H1 (cell line): ENCODE results near the gene TRIM28. TPM values are rescaled to one million over a fixed set of nuclear protein-coding genes. Genes with fewer than 3 reads are reported as not detected.

Source experiments
- CTCF ChIA-PET: fragments of 300-600 bp; sonication (Branson Sonifier 250); formaldehyde crosslinking; loops from one replicate; lab custom pipeline; 2021; ENCODE audit not compliant: partially characterized antibody; lab: Charles Lee
- POLR2A ChIA-PET: fragments of 300-600 bp; sonication (Branson Sonifier 250); formaldehyde crosslinking; loops from one replicate; lab custom pipeline; 2021; ENCODE audit warnings: inconsistent platforms; ENCODE audit not compliant: partially characterized antibody; lab: Charles Lee
- DNase-seq, 2 experiments: peaks; one replicate each; pipeline versions ENCODE4 v3.0.0 to v3.0.0-alpha.2; 2010 to 2022; ENCODE audit warnings: low spot score in 2 of 2, low read depth in 1 of 2, mixed read lengths in 1 of 2
- FAIRE-seq: peaks from 2 replicates; lab custom pipeline; 2011; peaks lifted over from hg19 to GRCh38; lab: Jason Lieb, UNC
- H2AFZ ChIP-seq: 2 replicates; pipeline ENCODE4 v1.8.1; 2012; ENCODE audit warnings: low read length, inconsistent platforms
- H2AK5ac ChIP-seq: 2 replicates; pipeline ENCODE4 v1.6.1; 2013; ENCODE audit warnings: low read depth, low read length
- H2BK120ac ChIP-seq: replicated peaks from 2 replicates; pipeline ENCODE3; 2013; ENCODE audit warnings: low read depth, low read length, inconsistent platforms
- H2BK12ac ChIP-seq: 2 replicates; pipeline ENCODE4 v1.6.1; 2013; ENCODE audit warnings: low read depth, low read length
- H2BK15ac ChIP-seq: 2 replicates; pipeline ENCODE4 v1.6.1; 2013; ENCODE audit warnings: low read length
- H2BK20ac ChIP-seq: 2 replicates; pipeline ENCODE4 v1.6.1; 2013; ENCODE audit warnings: low read length
- H2BK5ac ChIP-seq: 2 replicates; pipeline ENCODE4 v1.6.1; 2013; ENCODE audit warnings: low read depth, low read length
- H3K14ac ChIP-seq: 2 replicates; pipeline ENCODE4 v1.6.1; 2013; ENCODE audit warnings: inconsistent platforms; ENCODE audit not compliant: insufficient read length
- H3K18ac ChIP-seq: 2 replicates; pipeline ENCODE4 v1.6.1; 2013; ENCODE audit warnings: low read length; ENCODE audit errors: extremely low read depth
- H3K23ac ChIP-seq: 2 replicates; pipeline ENCODE4 v1.6.1; 2013; ENCODE audit warnings: inconsistent platforms; ENCODE audit not compliant: insufficient read length
- H3K23me2 ChIP-seq: 2 replicates; pipeline ENCODE4 v1.6.1; 2013; ENCODE audit warnings: low read depth, low read length
- H3K27ac ChIP-seq: 2 replicates; pipeline ENCODE4 v1.6.1; 2011; ENCODE audit warnings: low read depth, low read length, inconsistent platforms
- H3K27me3 ChIP-seq, 4 experiments: replicated peaks in 1 of 4; 1 replicate in 1 of 4; 2 replicates in 3 of 4; pipeline versions ENCODE4 v1.6.1 to v1.8.1; 2011 to 2013; ENCODE audit warnings: low read length in 3 of 4, mild to moderate bottlenecking in 3 of 4, inconsistent platforms in 2 of 4, mixed read lengths in 2 of 4, moderate library complexity in 1 of 4; ENCODE audit not compliant: control insufficient read depth in 3 of 4, insufficient read depth in 3 of 4; ENCODE audit errors: extremely low read depth in 1 of 4
- H3K36me3 ChIP-seq, 4 experiments: 2 replicates each; pipeline versions ENCODE4 v1.6.1 to v1.8.1; 2011 to 2013; ENCODE audit warnings: mild to moderate bottlenecking in 4 of 4, low read length in 3 of 4, moderate library complexity in 2 of 4, control low read depth in 1 of 4, inconsistent platforms in 1 of 4; ENCODE audit not compliant: insufficient read depth in 4 of 4, control insufficient read depth in 2 of 4
- H3K4ac ChIP-seq: replicated peaks from 2 replicates; pipeline ENCODE3; 2013; ENCODE audit warnings: low read length, low read depth, mixed read lengths, inconsistent platforms; ENCODE audit not compliant: insufficient read length
- H3K4me1 ChIP-seq, 4 experiments: replicated peaks in 1 of 4; 1 replicate in 1 of 4; 2 replicates in 3 of 4; pipeline versions ENCODE4 v1.6.1 to v1.8.1; 2011 to 2013; ENCODE audit warnings: low read length in 3 of 4, inconsistent platforms in 2 of 4, mixed read lengths in 1 of 4; ENCODE audit not compliant: insufficient read depth in 4 of 4, control insufficient read depth in 3 of 4
- H3K4me2 ChIP-seq, 2 experiments: 2 replicates each; pipeline versions ENCODE4 v1.6.1 to v1.8.1; 2011 to 2013; ENCODE audit warnings: low read depth in 2 of 2, low read length in 2 of 2, control low read depth in 1 of 2, inconsistent platforms in 1 of 2, mild to moderate bottlenecking in 1 of 2; ENCODE audit not compliant: insufficient read depth in 1 of 2
- H3K4me3 ChIP-seq, 4 experiments: fragments of 200-600, 300-600 bp in 1 of 4; sonication (generic), shearing (Covaris generic), sonication (Bioruptor Twin) in 1 of 4; 2 replicates each; pipeline versions ENCODE4 v1.5.1 to v1.8.1; 2011 to 2016; ENCODE audit warnings: low read length in 4 of 4, low read depth in 3 of 4, control low read depth in 2 of 4, inconsistent platforms in 2 of 4, mild to moderate bottlenecking in 2 of 4, mixed read lengths in 1 of 4, moderate library complexity in 1 of 4; ENCODE audit not compliant: insufficient read depth in 2 of 4; ENCODE audit errors: extremely low read depth in 1 of 4
- H3K56ac ChIP-seq: replicated peaks from 2 replicates; pipeline ENCODE3; 2013; ENCODE audit warnings: low read depth, mild to moderate bottlenecking, mixed read lengths, low read length, inconsistent platforms; ENCODE audit not compliant: insufficient read length
- H3K79me1 ChIP-seq: 2 replicates; pipeline ENCODE4 v1.6.1; 2013; ENCODE audit warnings: low read depth, low read length, control low read depth
- H3K79me2 ChIP-seq, 2 experiments: 2 replicates each; pipeline versions ENCODE4 v1.6.1 to v1.8.1; 2012 to 2013; ENCODE audit warnings: low read length in 2 of 2, mild to moderate bottlenecking in 2 of 2, inconsistent platforms in 1 of 2; ENCODE audit not compliant: insufficient read depth in 2 of 2, control insufficient read depth in 1 of 2
- H3K9ac ChIP-seq, 4 experiments: replicated peaks in 1 of 4; 1 replicate in 1 of 4; 2 replicates in 3 of 4; pipeline versions ENCODE4 v1.6.1 to v1.8.1; 2011 to 2013; ENCODE audit warnings: low read depth in 3 of 4, low read length in 3 of 4, control low read depth in 2 of 4, mild to moderate bottlenecking in 2 of 4, moderate library complexity in 2 of 4, inconsistent platforms in 1 of 4; ENCODE audit errors: extremely low read depth in 1 of 4
- H3K9me3 ChIP-seq, 2 experiments: 2 replicates each; pipeline versions ENCODE4 v1.6.1 to v1.8.1; 2012 to 2013; ENCODE audit warnings: mild to moderate bottlenecking in 2 of 2, moderate library complexity in 2 of 2, control low read depth in 1 of 2, inconsistent platforms in 1 of 2, low read depth in 1 of 2, low read length in 1 of 2, mixed read lengths in 1 of 2; ENCODE audit not compliant: insufficient read depth in 2 of 2
- H4K20me1 ChIP-seq, 2 experiments: replicated peaks in 1 of 2; 2 replicates each; pipeline versions ENCODE3 to v1.8.1; 2011 to 2013; ENCODE audit warnings: inconsistent platforms in 2 of 2, low read length in 2 of 2, mild to moderate bottlenecking in 1 of 2; ENCODE audit not compliant: insufficient read depth in 2 of 2, control insufficient read depth in 1 of 2
- H4K5ac ChIP-seq: 2 replicates; pipeline ENCODE4 v1.6.1; 2013; ENCODE audit warnings: low read length, low read depth, mixed read lengths, inconsistent platforms; ENCODE audit not compliant: insufficient read length
- H4K8ac ChIP-seq: 2 replicates; pipeline ENCODE4 v1.8.0; 2013; ENCODE audit warnings: mild to moderate bottlenecking, moderate library complexity, low read length, inconsistent platforms; ENCODE audit not compliant: insufficient read depth; ENCODE audit errors: extremely low read depth
- H4K91ac ChIP-seq: replicated peaks from 2 replicates; pipeline ENCODE3; 2013; ENCODE audit warnings: low read length, mixed read lengths, inconsistent platforms; ENCODE audit not compliant: insufficient read length
- BRCA1 ChIP-seq: IDR thresholded peaks from 2 replicates; pipeline ENCODE4 v1.6.1; 2012; ENCODE audit warnings: low read depth, low read length, improper control_type of control experiment
- CBX5 ChIP-seq: fragments of 300-800, 300-1000 bp; sonication (generic); IDR thresholded peaks from 2 replicates; pipeline ENCODE4 v1.7.1; 2016; ENCODE audit warnings: antibody characterized with exemption, low read length, low read depth
- CBX8 ChIP-seq: fragments of 300-800, 300-1000 bp; sonication (generic); IDR thresholded peaks from 2 replicates; pipeline ENCODE4 v1.7.1; 2016; ENCODE audit warnings: low read depth, low read length, borderline replicate concordance
- JUND ChIP-seq: IDR thresholded peaks from 2 replicates; pipeline ENCODE4 v1.6.1; 2011; ENCODE audit warnings: mild to moderate bottlenecking, improper control_type of control experiment, low read length
- KDM1A ChIP-seq: fragments of 200-600, 300-600 bp; sonication (generic); IDR thresholded peaks from 2 replicates; pipeline ENCODE4 v1.7.1; 2016; ENCODE audit warnings: mild to moderate bottlenecking, low read length, borderline replicate concordance
- SIN3A ChIP-seq, 2 experiments: IDR thresholded peaks in 1 of 2; conservative IDR thresholded peaks in 1 of 2; 2 replicates each; pipeline ENCODE4 v1.6.1; 2011 to 2012; ENCODE audit warnings: low read length in 2 of 2, improper control_type of control experiment in 1 of 2, low read depth in 1 of 2, mild to moderate bottlenecking in 1 of 2
- SIRT6 ChIP-seq: IDR thresholded peaks from one replicate; pipeline ENCODE4 v1.7.1; 2012; ENCODE audit warnings: low read length, inconsistent platforms
- SP2 ChIP-seq: IDR thresholded peaks from 2 replicates; pipeline ENCODE4 v1.6.1; 2012; ENCODE audit warnings: mild to moderate bottlenecking, low read length, inconsistent platforms
- SP4 ChIP-seq: IDR thresholded peaks from 2 replicates; pipeline ENCODE4 v1.6.1; 2012; ENCODE audit warnings: low read length, inconsistent platforms
- TAF7 ChIP-seq: optimal IDR thresholded peaks from 2 replicates; pipeline ENCODE3; 2011; ENCODE audit warnings: low read depth, mild to moderate bottlenecking, inconsistent platforms, low read length, moderate library complexity, borderline replicate concordance
- WGBS, 2 experiments: shearing (Covaris generic) in 1 of 2; methylation state at CpG; one replicate each; pipeline versions ENCODE4 v1.1.6 to v1.1.7; 2013 to 2015; ENCODE audit warnings: low lambda C conversion rate in 2 of 2, mixed read lengths in 2 of 2, inconsistent platforms in 1 of 2, low coverage in 1 of 2, missing lambda C conversion rate in 1 of 2; ENCODE audit not compliant: insufficient replicate concordance in 2 of 2, insufficient coverage in 1 of 2, insufficient read length in 1 of 2; ENCODE audit errors: extremely low coverage in 1 of 2, missing lambda C conversion rate in 1 of 2; 5-methylcytosine and 5-hydroxymethylcytosine counted together
- polyA plus RNA-seq, 7 experiments: library from polyadenylated mRNA; depleted of rRNA in 3 of 7; stranded (reverse) in 5 of 7; unstranded in 2 of 7; fragments of >200 nt in 5 of 7; fragments of 200-250 nt in 2 of 7; gene quantifications; 1 replicate in 5 of 7; 2 replicates in 1 of 7; 4 replicates in 1 of 7; pipeline versions ENCODE4 v1.2.1 to v1.2.3, GENCODE V29; 2011 to 2013; ENCODE audit warnings: missing spikeins in 2 of 7, mixed read lengths in 2 of 7
- total RNA-seq: library from RNA; stranded (reverse); fragmentation: NEBNext Ultra II Directional; extraction: Animal tissue kit (Norgen Biotek cat#: 25700); gene quantifications from 2 replicates; pipeline ENCODE4 v1.2.1, GENCODE V29; 2021
- TF ChIP-seq, protein P1 (sequence below): IDR thresholded peaks from 2 replicates; pipeline ENCODE4 v1.6.1; 2012; ENCODE audit warnings: inconsistent platforms
- TF ChIP-seq, protein P2 (sequence below): IDR thresholded peaks from 2 replicates; pipeline ENCODE4 v1.6.1; 2011; ENCODE audit warnings: low read depth, mild to moderate bottlenecking, low read length; ENCODE audit not compliant: insufficient read depth

Gene TRIM28
- total and polyA plus RNA-seq, 2 of the 8 experiments (the other 6 are each of a cell fraction or from before 2014, with no cell fraction given) = 1,433 to 1,442 TPM

DNA sequence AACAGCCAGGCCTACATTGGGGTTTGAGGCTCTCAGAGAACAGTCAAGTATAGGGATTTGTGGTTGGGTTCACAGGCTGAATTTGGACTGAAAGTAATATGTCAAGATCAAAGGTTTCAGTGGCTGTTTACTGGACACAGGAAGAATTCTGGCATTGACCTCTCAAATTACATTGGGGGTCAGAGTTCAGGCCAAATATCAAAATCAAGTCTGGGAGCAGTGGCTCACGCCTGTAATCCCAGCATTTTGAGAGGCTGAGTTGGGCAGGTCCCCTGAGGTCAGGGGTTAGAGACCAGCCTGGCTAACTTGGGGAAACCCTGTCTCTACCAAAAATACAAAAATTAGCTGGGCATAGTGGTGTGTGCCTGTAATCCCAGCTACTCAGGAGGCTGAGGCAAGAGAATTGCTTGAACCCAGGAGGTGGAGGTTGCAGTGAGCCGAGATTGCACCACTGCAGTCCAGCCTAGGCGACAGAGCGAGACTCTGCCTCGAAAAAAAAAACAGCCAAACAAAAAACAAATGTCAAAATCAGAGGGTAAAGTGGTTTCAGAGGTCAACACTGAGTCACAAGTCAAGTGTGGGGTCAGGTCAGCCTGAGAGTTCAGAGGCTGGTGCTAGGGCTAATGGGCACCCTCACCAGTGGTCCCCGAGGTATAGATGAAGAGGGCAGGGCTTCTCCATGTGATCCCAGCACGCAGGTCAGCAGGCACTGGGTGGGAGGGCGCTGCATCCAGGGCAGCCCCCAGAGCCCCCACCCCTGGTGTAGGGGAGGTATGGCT, 33.6 kb upstream of the TRIM28 start:
- no peak overlapping the region for H2BK120ac ChIP-seq
- 83% methylated on average over 8 of the region's 8 CpGs; no CpG with 5 or more reads in 1 of the 2 experiments for WGBS, 2 experiments
- no peaks in the 10 kb centered on the region; a peak in 1 of 4 replicates for H3K9me3 ChIP-seq
- no peak overlapping the region for H2BK15ac ChIP-seq
- H4K20me1 ChIP-seq = no peaks in the 10 kb centered on the region
- no peaks in the 10 kb centered on the region for H3K36me3 ChIP-seq
- H4K91ac ChIP-seq = no peak overlapping the region
- no peak overlapping the region for H3K18ac ChIP-seq
- FAIRE-seq = no peak
- H3K4me1 ChIP-seq = peaks cover 0 to 9% (median 7%) of the 10 kb centered on the region in 4 experiments; a peak in 6 of 7 replicates
- no peak overlapping the region for H3K4me2 ChIP-seq
- H2BK5ac ChIP-seq = no peak overlapping the region
- CTCF ChIA-PET = interaction anchor here (1.0 kb wide), 1 partner anchor 9 kb away, joined by 3 read pairs; no protein-coding TSS in a partner anchor
- H2BK12ac ChIP-seq = no peak overlapping the region
- POLR2A ChIA-PET = interaction anchor here (1.3 to 21.3 kb wide), 3 partner anchors 9 to 39 kb away, joined by 3 to 650 read pairs (median 6); partner anchors contain the start of genes CHMP2A, TRIM28 and ZBTB45
- H3K9ac ChIP-seq = no peak overlapping the region
- TF ChIP-seq BRCA1 (no peak), SIN3A (conservative IDR thresholded peaks at IDR 0.05 in 1 of 2, IDR thresholded peaks at IDR 0.05 in 1 of 2; ENCODE audit: low read depth in 1 of 2, low read length in 2 of 2) (no peak), KDM1A (no peak), CBX5 (no peak), SP4 (no peak), JUND (no peak), CBX8 (no peak), TAF7 (no peak), SP2 (no peak), SIRT6 (no peak)
- TF ChIP-seq, protein P1, sequence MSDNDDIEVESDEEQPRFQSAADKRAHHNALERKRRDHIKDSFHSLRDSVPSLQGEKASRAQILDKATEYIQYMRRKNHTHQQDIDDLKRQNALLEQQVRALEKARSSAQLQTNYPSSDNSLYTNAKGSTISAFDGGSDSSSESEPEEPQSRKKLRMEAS = no peak
- TF ChIP-seq, protein P2, sequence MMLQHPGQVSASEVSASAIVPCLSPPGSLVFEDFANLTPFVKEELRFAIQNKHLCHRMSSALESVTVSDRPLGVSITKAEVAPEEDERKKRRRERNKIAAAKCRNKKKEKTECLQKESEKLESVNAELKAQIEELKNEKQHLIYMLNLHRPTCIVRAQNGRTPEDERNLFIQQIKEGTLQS = no peak
- H3K79me1 ChIP-seq = peaks cover 2% of the 10 kb centered on the region; the same call in 1 of the 2 replicates
- H3K23me2 ChIP-seq = peaks cover 4% of the 10 kb centered on the region; the same call in 1 of the 2 replicates
- no peak overlapping the region for H3K27ac ChIP-seq
- H3K23ac ChIP-seq = no peak overlapping the region
- H3K56ac ChIP-seq = no peak overlapping the region
- no peak overlapping the region for H3K4ac ChIP-seq
- DNase-seq = no peak
- H2AFZ ChIP-seq = no peak overlapping the region
- H2AK5ac ChIP-seq = no peak overlapping the region
- H4K5ac ChIP-seq = no peak overlapping the region
- H2BK20ac ChIP-seq = no peak overlapping the region
- H3K27me3 ChIP-seq = no peaks in the 10 kb centered on the region
- no peak overlapping the region for H3K4me3 ChIP-seq
- H3K14ac ChIP-seq = no peak overlapping the region
- peaks cover 0 to 2% of the 10 kb centered on the region in 2 experiments; a peak in 1 of 4 replicates for H3K79me2 ChIP-seq
- H4K8ac ChIP-seq = no peak overlapping the region
